GM12878 (cell line): ENCODE data around the gene NCF4. TPM values are rescaled to one million over a fixed set of nuclear protein-coding genes. Genes with fewer than 3 reads are reported as not detected.

Experiments used
- BACH1 ChIP-seq: fragments of 450-650 bp; IDR thresholded peaks from 2 replicates; pipeline ENCODE4 v1.6.1; 2017; ENCODE audit warnings: mild to moderate bottlenecking, borderline replicate concordance
- E2F8 ChIP-seq: fragments of 450-650 bp; IDR thresholded peaks from 2 replicates; pipeline ENCODE4 v1.6.1; 2018; ENCODE audit warnings: mild to moderate bottlenecking, low read depth, moderate library complexity; ENCODE audit not compliant: partially characterized antibody
- EGR1 ChIP-seq, 2 experiments: IDR thresholded peaks; 1 replicate in 1 of 2; 2 replicates in 1 of 2; pipeline ENCODE4 v1.6.1; 2011 to 2012; ENCODE audit warnings: low read depth in 2 of 2, low read length in 2 of 2, borderline replicate concordance in 1 of 2, mild to moderate bottlenecking in 1 of 2, moderate library complexity in 1 of 2
- LARP7 ChIP-seq: fragments of 450-650 bp; IDR thresholded peaks from 2 replicates; pipeline ENCODE4 v1.6.1; 2017; ENCODE audit warnings: mild to moderate bottlenecking
- MEF2A ChIP-seq: IDR thresholded peaks from 2 replicates; pipeline ENCODE4 v1.6.1; 2011; ENCODE audit warnings: low read depth, mild to moderate bottlenecking, low read length, moderate library complexity; ENCODE audit not compliant: insufficient read depth
- NR2C1 ChIP-seq: fragments of 450-650 bp; IDR thresholded peaks from 2 replicates; pipeline ENCODE4 v1.6.1; 2017; ENCODE audit warnings: antibody characterized with exemption, mild to moderate bottlenecking, moderate library complexity
- RUNX3 ChIP-seq: IDR thresholded peaks from 2 replicates; pipeline ENCODE4 v1.6.1; 2012; ENCODE audit warnings: low read length, inconsistent platforms
- SREBF1 ChIP-seq: IDR thresholded peaks from 2 replicates; pipeline ENCODE4 v1.6.1; 2012; ENCODE audit warnings: mild to moderate bottlenecking, low read length
- WRNIP1 ChIP-seq: IDR thresholded peaks from 2 replicates; pipeline ENCODE4 v1.6.1; 2011; ENCODE audit warnings: low read depth, low read length, improper control_type of control experiment, borderline replicate concordance
- polyA plus RNA-seq, 11 experiments: library from polyadenylated mRNA; depleted of rRNA in 4 of 11; unstranded in 6 of 11; stranded (reverse) in 5 of 11; fragments of >200 nt; fragmentation: Nextera tagmentation in 4 of 11; fragmentation: Illumina TruSeq in 1 of 11; extraction: Ambion mirVana in 4 of 11; extraction: Trizol in 1 of 11; gene quantifications; 1 replicate in 1 of 11; 2 replicates in 10 of 11; pipeline versions ENCODE4 v1.2.1 to v1.2.3, GENCODE V29; 2011 to 2016; ENCODE audit warnings: inconsistent platforms in 2 of 11, missing spikeins in 2 of 11, low read depth in 1 of 11
- total RNA-seq, 4 experiments: library from RNA; depleted of rRNA in 3 of 4; stranded (reverse); fragments of >200 nt in 3 of 4; fragmentation: Illumina TruSeq in 1 of 4; extraction: Trizol in 1 of 4; gene quantifications; 2 replicates each; pipeline versions ENCODE4 v1.2.1 to v1.2.3, GENCODE V29; 2013 to 2021
- TF ChIP-seq, protein P1 (sequence below): IDR thresholded peaks from 2 replicates; pipeline ENCODE4 v1.6.1; 2012; ENCODE audit warnings: low read depth, low read length, improper control_type of control experiment

Gene NCF4
- total and polyA plus RNA-seq, 10 of the 15 experiments (the other 5 are each of a cell fraction or from before 2014, with no cell fraction given) = 22.9 to 136 (median 72.5) TPM

DNA sequence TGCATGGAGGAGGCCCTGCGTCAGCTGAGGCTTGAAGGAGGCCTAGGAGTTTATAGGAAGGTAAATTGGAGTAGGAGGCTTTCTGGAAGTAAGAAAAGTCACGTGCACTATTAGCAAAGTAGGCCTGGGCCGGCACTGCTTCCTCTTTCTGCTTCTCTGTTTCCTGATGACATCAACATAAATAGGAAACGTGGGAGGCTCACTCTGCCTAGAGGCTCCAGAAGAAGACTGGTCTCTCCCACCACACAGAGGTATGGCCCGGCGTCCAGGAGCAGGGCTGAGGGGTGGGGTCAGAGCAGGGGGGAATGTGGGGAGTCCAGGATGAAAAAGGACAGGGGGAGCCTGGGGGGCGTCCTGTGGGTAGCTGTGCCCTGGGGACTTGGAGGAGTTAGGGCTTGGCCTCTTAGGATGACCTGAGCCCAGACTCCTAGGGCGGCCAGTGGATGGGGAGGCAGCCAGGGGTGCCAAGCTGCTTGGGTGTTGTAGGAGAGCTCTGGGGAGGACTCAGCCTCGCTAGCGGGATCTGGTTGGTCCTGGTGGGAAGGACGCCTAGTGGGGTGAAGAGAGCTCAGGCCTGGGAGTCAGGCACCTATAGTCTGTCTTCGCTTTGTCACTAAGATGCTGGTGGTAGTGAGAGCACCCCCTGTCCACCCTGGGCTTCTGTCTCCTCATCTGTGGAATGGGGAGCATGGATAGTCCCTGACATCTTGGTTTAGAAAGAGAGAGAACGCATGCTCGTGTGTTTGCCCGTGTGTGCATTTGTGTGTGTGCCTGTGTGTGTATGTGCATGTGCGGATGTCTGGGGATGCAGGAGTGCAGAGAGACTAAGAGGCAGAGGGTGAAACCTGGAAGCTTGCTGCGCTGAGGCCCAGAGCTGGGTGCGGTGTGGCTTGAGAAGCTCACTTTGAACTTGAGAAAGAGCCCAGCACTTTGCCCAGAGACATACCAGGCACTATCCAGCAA is 52.9 kb downstream of the NCF4 start, which contains the start of gene CSF2RB (continued):
- TF ChIP-seq E2F8 (no peak), SREBF1 (no peak), EGR1 (IDR thresholded peaks at IDR 0.05; ENCODE audit: borderline replicate concordance in 1 of 2, low read depth in 2 of 2, low read length in 2 of 2) (peak in 1 of 2 experiments; percentile 79; a peak in 2 of 3 replicates), BACH1 (no peak), RUNX3 (peak; percentile 9; the same call in 1 of the 2 replicates), MEF2A (no peak), WRNIP1 (no peak), LARP7 (no peak), NR2C1 (no peak)
- TF ChIP-seq, protein P1, sequence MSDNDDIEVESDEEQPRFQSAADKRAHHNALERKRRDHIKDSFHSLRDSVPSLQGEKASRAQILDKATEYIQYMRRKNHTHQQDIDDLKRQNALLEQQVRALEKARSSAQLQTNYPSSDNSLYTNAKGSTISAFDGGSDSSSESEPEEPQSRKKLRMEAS = peak; percentile 16; the same call in 1 of the 2 replicates
